IMR-90 (cell line): Measurements from ENCODE around the gene SLFN12L. TPM values are rescaled to one million over a fixed set of nuclear protein-coding genes. Genes with fewer than 3 reads are reported as not detected.
A peak's percentile ranks its signal among the peaks of the same experiment; 100 is the strongest.

Experiments
- microRNA-seq, 2 experiments: library from miRNA; stranded (forward) in 1 of 2; unstranded in 1 of 2; fragments of 10-50 nt in 1 of 2; fragments of <30 nt in 1 of 2; gene quantifications in 1 of 2; microRNA quantifications in 1 of 2; one replicate each; pipeline versions ENCODE3 to v1.1.0; 2013 to 2020; ENCODE audit not compliant: insufficient read depth in 1 of 2, insufficient read length in 1 of 2, unreplicated experiment in 1 of 2
- polyA plus RNA-seq, 3 experiments: library from polyadenylated mRNA; depleted of rRNA; stranded (reverse); fragments of >200 nt; gene quantifications; 2 replicates each; pipeline ENCODE4 v1.2.3, GENCODE V29; 2012; ENCODE audit warnings: low replicate concordance in 1 of 3
- small RNA-seq, 5 experiments: library from RNA; depleted of rRNA; stranded (forward); fragments of <200 nt; gene quantifications; one replicate each; pipeline ENCODE3, GENCODE V24; 2012
- total RNA-seq: library from RNA; depleted of rRNA; stranded (reverse); fragments of >200 nt; gene quantifications from 2 replicates; pipeline ENCODE4 v1.2.3, GENCODE V29; 2012; rRNA removed

The SLFN12L gene
- total and polyA plus RNA-seq, 2 of the 4 experiments (the other 2 are of a cell fraction): 0.18 TPM; not detected in 1

Small RNA genes lying within 50 kb of the gene (microRNA-seq; reads per million reads assigned to microRNA genes)
- gene AC015911.1 (ENCODE audit: insufficient read depth, insufficient read length) (not detected), gene SNORD7 (ENCODE audit: insufficient read depth, insufficient read length) (128 reads per million, percentile 83 among the genes with 10 or more reads in this experiment)

Small RNA genes lying within 50 kb of the gene (small RNA-seq; reads per million reads assigned to genes)
- gene AC015911.1: 0 reads per million in 5 experiments
- 0.60 to 48.3 (median 23.2) reads per million in 5 experiments for gene SNORD7

Other genes with a start within 250 kb of the SLFN12L start
- 114 and 144 TPM in 2 replicates for gene SLFN11, start 164.1 kb downstream of the SLFN12L start, total RNA-seq
- 25.4 and 29.9 TPM in 2 replicates for gene SLFN11, start 164.1 kb downstream of the SLFN12L start, polyA plus RNA-seq (2012; rRNA removed)
- gene SLFN12, start 105.2 kb downstream of the SLFN12L start, total RNA-seq: 38.9 and 48.6 TPM in 2 replicates
- 13.5 and 16.6 TPM in 2 replicates for gene SLFN12, start 105.2 kb downstream of the SLFN12L start, polyA plus RNA-seq (2012; rRNA removed)
- 2.5 and 3.9 TPM in 2 replicates for gene SLFN13, start 88.9 kb downstream of the SLFN12L start, total RNA-seq
- 1.4 and 1.7 TPM in 2 replicates for gene SLFN13, start 88.9 kb downstream of the SLFN12L start, polyA plus RNA-seq (2012; rRNA removed)
- not detected in 2 replicates for gene SLFN14, start 23.1 kb upstream of the SLFN12L start, total RNA-seq
- not detected in 2 replicates for gene SLFN14, start 23.1 kb upstream of the SLFN12L start, polyA plus RNA-seq (2012; rRNA removed)
- 6.7 and 7.9 TPM in 2 replicates for gene PEX12, start 40.9 kb upstream of the SLFN12L start, total RNA-seq
- 4.5 and 4.6 TPM in 2 replicates for gene PEX12, start 40.9 kb upstream of the SLFN12L start, polyA plus RNA-seq (2012; rRNA removed)
- 95.3 and 125 TPM in 2 replicates for gene AP2B1, start 49.6 kb upstream of the SLFN12L start, total RNA-seq
- gene AP2B1, start 49.6 kb upstream of the SLFN12L start, polyA plus RNA-seq (2012; rRNA removed): 96.5 and 102 TPM in 2 replicates
- 3.6 and 4.7 TPM in 2 replicates for gene RASL10B, start 194.0 kb upstream of the SLFN12L start, total RNA-seq
- 4.1 and 4.4 TPM in 2 replicates for gene RASL10B, start 194.0 kb upstream of the SLFN12L start, polyA plus RNA-seq (2012; rRNA removed)
- gene GAS2L2, start 215.6 kb upstream of the SLFN12L start, total RNA-seq: not detected in 2 replicates
- 0.02 and 0.03 TPM in 2 replicates for gene GAS2L2, start 215.6 kb upstream of the SLFN12L start, polyA plus RNA-seq (2012; rRNA removed)
- gene C17orf50, start 223.2 kb upstream of the SLFN12L start, total RNA-seq: not detected in 2 replicates
- gene C17orf50, start 223.2 kb upstream of the SLFN12L start, polyA plus RNA-seq (2012; rRNA removed): not detected in 2 replicates